Heart right ventricle (tissue), 16 donors: Measurements from ENCODE around the gene ODF4. TPM values are rescaled to one million over a fixed set of nuclear protein-coding genes. Genes with fewer than 3 reads are reported as not detected.

Experiments used
- ATAC-seq, 8 donors: fragments of 200-7000 bp; cut with Tn5 transposase; one replicate each; pipeline ENCODE4 v1.9.1; 2020; ENCODE audit warnings: mild to moderate bottlenecking in 8 of 8, moderate library complexity in 8 of 8, moderate number of reproducible peaks in 1 of 8
- DNase-seq, 2 donors: peaks; one replicate each; pipeline ENCODE4 v3.0.0-alpha.2; 2020
- H3K27ac ChIP-seq, 10 donors: fragments of 200-600 bp; sonication (generic) in 2 of 10; one replicate each; pipeline versions ENCODE4 v1.5.0 to v1.8.0; 2020 to 2022; ENCODE audit warnings: mild to moderate bottlenecking in 3 of 10
- H3K27me3 ChIP-seq, 7 donors: fragments of 200-600 bp; one replicate each; pipeline ENCODE4 v1.8.0; 2021 to 2022; ENCODE audit warnings: mild to moderate bottlenecking in 2 of 7
- H3K36me3 ChIP-seq, 9 donors: fragments of 200-600 bp; sonication (generic) in 1 of 9; one replicate each; pipeline versions ENCODE4 v1.5.0 to v1.8.0; 2020 to 2022; ENCODE audit warnings: mild to moderate bottlenecking in 2 of 9
- H3K4me1 ChIP-seq, 9 donors: fragments of 200-600 bp; sonication (generic) in 1 of 9; one replicate each; pipeline versions ENCODE4 v1.5.0 to v1.8.0; 2020 to 2022; ENCODE audit warnings: mild to moderate bottlenecking in 4 of 9
- H3K4me3 ChIP-seq, 10 donors: fragments of 200-600 bp; sonication (generic) in 2 of 10; one replicate each; pipeline versions ENCODE4 v1.5.0 to v1.8.0; 2020 to 2022; ENCODE audit warnings: mild to moderate bottlenecking in 7 of 10, moderate library complexity in 2 of 10
- H3K9me3 ChIP-seq, 11 donors: fragments of 200-600 bp in 10 of 11; sonication (generic) in 2 of 11; one replicate each; pipeline versions ENCODE4 v1.5.0 to v1.8.0; 2013 to 2022; ENCODE audit warnings: mild to moderate bottlenecking in 2 of 11, control low read depth in 1 of 11, moderate library complexity in 1 of 11
- CTCF ChIP-seq, 9 donors: fragments of 200-600 bp; sonication (generic) in 2 of 9; IDR thresholded peaks; one replicate each; pipeline versions ENCODE4 v1.5.0 to v1.8.0; 2021 to 2022; ENCODE audit warnings: antibody characterized with exemption in 9 of 9, mild to moderate bottlenecking in 5 of 9, moderate library complexity in 1 of 9
- WGBS, 2 donors: extraction: QIAGEN DNeasy Blood & Tissue Kit; methylation state at CpG; one replicate each; pipeline ENCODE4 v1.1.7; 2013; ENCODE audit warnings: inconsistent platforms in 1 of 2; 5-methylcytosine and 5-hydroxymethylcytosine counted together
- intact Hi-C, 10 donors: fragments of 100-400 bp; cut with DNase I; formaldehyde crosslinking; loops; one replicate each; pipeline versions ENCODE4 v1.11.1 to v1.14.2; 2022
- polyA plus RNA-seq, 2 donors: library from polyadenylated mRNA; stranded (reverse); fragments of 200-250 nt; gene quantifications; one replicate each; pipeline ENCODE4 v1.2.3, GENCODE V29; 2013
- total RNA-seq, 10 donors: library from RNA; stranded (reverse); fragmentation: NEBNext Ultra II Directional in 3 of 10; extraction: Animal tissue kit (Norgen Biotek cat#: 25700) in 3 of 10; gene quantifications; one replicate each; pipeline versions ENCODE4 v1.2.1 to v1.2.4, GENCODE V29; 2021 to 2023
- donor health status: Arrhythmogenic right ventricular cardiomyopathy.
- donor health status: ischemic (EF 13 %, LVEDD 7.1; RV severe dilation, severe dysfunction).
- donor health status: healthy with polysubstance abuse.
- donor health status: DM: no; HTN: yes; CAD: no.
- donor health status: DM: no; HTN: no; CAD: no.
- donor health status: ischemic (EF 25% LVEDD 6.9; RV normal size, moderate dysfunction).
- donor health status: ischemic (EF 25% LVEDD 5.7; RV mildly dilated, moderate dysfunction).
- donor health status: healthy.
- donor health status: DM: yes; HTN: yes; CAD: no.
- donor health status: Ischemic cardiomyopathy.
- donor health status: ischemic (EF 35%, LVEDD 5.7; RV mildly dilated, moderate dysfunction).
- donor health status: nonischemic (EF 11% LVEDD 7.7; RV severe dilation, severe dysfunction).
- donor health status: DM: yes; HTN: yes; CAD: no.
- donor health status: PGD.
- donor health status: ischemic (EF 29% LVEDD 5.4; RV normal size, mild dysfunction).
- donor health status: nonischemic (EF 23%, LVEDD 6.1; RV moderate dilation, normal function).

Gene ODF4
- total and polyA plus RNA-seq, 12 donors, result not detected

GRCh38 chr17:8365143-8365542, 25.5 kb downstream of the ODF4 start:
- TF ChIP-seq CTCF (IDR thresholded peaks at IDR 0.05), result no peak
- DNase-seq, result no peak
- H3K36me3 ChIP-seq, result peaks cover 0 to 39% (median 14%) of the 10 kb centered on the region in 9 donors
- H3K4me3 ChIP-seq, result no peak overlapping the region
- peak; percentile 32 to 80 (median 70) for ATAC-seq
- 41 to 43% methylated on average over 1 of the region's 1 CpG for WGBS, 2 donors
- peaks cover 7 to 68% (median 54%) of the 10 kb centered on the region in 9 donors for H3K4me1 ChIP-seq
- H3K27ac ChIP-seq, result peak overlapping the region in 9 of 10 donors; percentile 6 to 88 (median 74)
- H3K9me3 ChIP-seq, result no peaks in the 10 kb centered on the region
- H3K27me3 ChIP-seq, result no peaks in the 10 kb centered on the region
- intact Hi-C loops, result loop anchor here in 5 of 10 donors (5.0 to 10.0 kb wide), 3 partner anchors 38 to 53 kb away; partner anchors contain the start of gene ARHGEF15 (in 3 of the 5)

GRCh38 chr17:8366231-8366630, 26.6 kb downstream of the ODF4 start:
- Histone ChIP-seq H3K27ac (peak overlapping the region; percentile 29 to 88 (median 70)), H3K9me3 (no peaks in the 10 kb centered on the region), H3K36me3 (peaks cover 0 to 50% (median 14%) of the 10 kb centered on the region in 9 donors), H3K4me3 (no peak overlapping the region), H3K4me1 (peaks cover 7 to 66% (median 47%) of the 10 kb centered on the region in 9 donors), H3K27me3 (no peaks in the 10 kb centered on the region)
- no peak for TF ChIP-seq CTCF (IDR thresholded peaks at IDR 0.05)
- ATAC-seq (peak in 7 of 8 donors; percentile 44 to 83 (median 62)), DNase-seq (no peak)
- intact Hi-C loops, result loop anchor here in 5 of 10 donors (5.0 to 10.0 kb wide), 3 partner anchors 39 to 54 kb away; partner anchors contain the start of gene ARHGEF15 (in 3 of the 5)
- WGBS, 2 donors, result 26 to 34% methylated on average over 2 of the region's 2 CpGs

- H3K27ac ChIP-seq, result peak overlapping the region in 4 of 10 donors; percentile 27 to 49 (median 40)
- ATAC-seq (no peak), DNase-seq (no peak)
- no peaks in the 10 kb centered on the region for H3K27me3 ChIP-seq
- TF ChIP-seq CTCF (IDR thresholded peaks at IDR 0.05), result no peak
- H3K4me3 ChIP-seq, result no peak overlapping the region
- no peaks in the 10 kb centered on the region for H3K9me3 ChIP-seq
- peaks cover 9 to 56% (median 42%) of the 10 kb centered on the region in 9 donors for H3K4me1 ChIP-seq
- intact Hi-C loops, result loop anchor here in 5 of 10 donors (5.0 to 10.0 kb wide), 3 partner anchors 41 to 56 kb away; partner anchors contain the start of gene ARHGEF15 (in 3 of the 5)
- WGBS, 2 donors, result 89 to 96% methylated on average over 3 of the region's 3 CpGs
- peaks cover 0 to 63% (median 15%) of the 10 kb centered on the region in 9 donors for H3K36me3 ChIP-seq
Observed at GRCh38 chr17:8368193-8368592, 28.6 kb downstream of the ODF4 start.

- H3K9me3 ChIP-seq, result no peaks in the 10 kb centered on the region
- no peak for TF ChIP-seq CTCF (IDR thresholded peaks at IDR 0.05)
- H3K27ac ChIP-seq, result peak overlapping the region in 2 of 10 donors; percentile 33 to 64
- H3K36me3 ChIP-seq, result peaks cover 0 to 53% (median 15%) of the 10 kb centered on the region in 9 donors
- DNase-seq, result no peak
- intact Hi-C loops, result loop anchor here in 6 of 10 donors (5.0 to 10.0 kb wide), 4 partner anchors 43 to 145 kb away; partner anchors contain the start of gene ARHGEF15 (in 3 of the 6)
- WGBS, 2 donors, result 91 to 92% methylated on average over 8 of the region's 8 CpGs
- no peak for ATAC-seq
- H3K27me3 ChIP-seq, result no peaks in the 10 kb centered on the region
- H3K4me1 ChIP-seq, result peaks cover 9 to 51% (median 37%) of the 10 kb centered on the region in 9 donors
- H3K4me3 ChIP-seq, result no peak overlapping the region
Observed at GRCh38 chr17:8369944-8370343, 30.3 kb downstream of the ODF4 start.
